ENCODE data around the gene FLII.

DNA sequence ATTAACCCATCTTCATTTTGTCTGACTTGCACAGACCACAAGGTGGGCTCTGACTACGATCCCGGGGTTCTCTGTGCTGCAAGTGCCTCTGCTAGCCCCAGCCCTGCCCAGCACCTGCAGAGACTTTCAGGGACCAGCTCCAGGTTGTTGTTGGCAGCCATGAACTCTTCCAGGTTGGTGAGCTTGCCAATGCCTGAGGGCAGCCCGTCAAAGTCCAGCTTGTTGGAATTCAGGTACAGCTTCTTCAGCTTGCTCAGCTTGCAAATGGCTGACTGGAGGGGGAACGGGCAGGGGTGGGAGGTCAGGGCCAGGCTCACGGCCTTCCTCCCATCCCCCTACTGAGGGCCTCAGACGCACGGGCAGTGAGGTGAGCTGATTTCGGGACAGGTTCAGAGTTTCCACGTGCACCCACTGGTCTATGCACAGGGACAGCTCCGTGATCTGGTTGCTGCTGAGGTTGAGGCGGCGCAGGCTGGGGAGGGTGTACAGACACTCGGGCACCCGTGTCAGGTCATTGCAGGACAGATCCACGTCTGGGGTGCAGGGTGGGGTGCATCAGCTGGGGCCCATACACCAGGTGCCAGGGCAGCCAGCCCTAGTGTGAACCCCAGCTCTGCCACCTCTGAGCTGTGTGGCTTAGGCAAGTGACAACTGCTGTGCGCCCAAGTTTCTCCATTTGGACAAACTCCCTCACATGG is 5.2 kb downstream of the FLII start:
- TF ChIP-seq CTCF (IDR thresholded peaks at IDR 0.05; ENCODE audit: extremely low read depth in 1 of 2, insufficient read depth in 1 of 2, low read depth in 1 of 2, low read length in 2 of 2) (no peak), POLR2A (IDR thresholded peaks at IDR 0.05; ENCODE audit: low read depth, low read length) (no peak), POLR2AphosphoS5 (IDR thresholded peaks at IDR 0.05; ENCODE audit: insufficient read depth, low read depth, low read length) (no peak)

All from endothelial cell of umbilical vein (primary cell).